ENCODE results near the gene CLPSL2.

CLPSL2 gene

GRCh38 chr6:35781290-35781689, 4.9 kb downstream of the CLPSL2 start:
- no peak for TF ChIP-seq PAX5 (IDR thresholded peaks at IDR 0.05; ENCODE audit: insufficient read depth, low read length, severe bottlenecking)
- FAIRE-seq, result no peak
- no peak for DNase-seq (ENCODE audit: insufficient read length, low spot score)

- no peak for FAIRE-seq
- TF ChIP-seq POU2F2 (IDR thresholded peaks at IDR 0.05; ENCODE audit: low read depth, low read length), result no peak
- no peak for DNase-seq (ENCODE audit: insufficient read length, low spot score)
Measured at GRCh38 chr6:35782424-35782823, 6.0 kb downstream of the CLPSL2 start.

- DNase-seq (ENCODE audit: insufficient read length, low spot score) (no peak), FAIRE-seq (no peak)
- no peak for TF ChIP-seq POLR2AphosphoS5 (IDR thresholded peaks at IDR 0.05; ENCODE audit: low read depth, low read length)
- no peak for TF ChIP-seq TAF1 (IDR thresholded peaks at IDR 0.05; ENCODE audit: low read depth, low read length)
- no peak for TF ChIP-seq POLR2A (IDR thresholded peaks at IDR 0.05; ENCODE audit: low read depth, low read length)
- TF ChIP-seq POU2F2 (IDR thresholded peaks at IDR 0.05; ENCODE audit: low read depth, low read length), result no peak
- TF ChIP-seq SPI1 (IDR thresholded peaks at IDR 0.05; ENCODE audit: low read depth, low read length), result no peak
- TF ChIP-seq PAX5 (IDR thresholded peaks at IDR 0.05; ENCODE audit: insufficient read depth, low read length, severe bottlenecking), result no peak
Measured at GRCh38 chr6:35784200-35784599, 7.8 kb downstream of the CLPSL2 start.

- no peak for TF ChIP-seq POLR2A (IDR thresholded peaks at IDR 0.05; ENCODE audit: low read depth, low read length)
- TF ChIP-seq POLR2AphosphoS5 (IDR thresholded peaks at IDR 0.05; ENCODE audit: low read depth, low read length), result no peak
- no peak for TF ChIP-seq PAX5 (IDR thresholded peaks at IDR 0.05; ENCODE audit: insufficient read depth, low read length, severe bottlenecking)
- no peak for TF ChIP-seq POU2F2 (IDR thresholded peaks at IDR 0.05; ENCODE audit: low read depth, low read length)
- no peak for TF ChIP-seq TAF1 (IDR thresholded peaks at IDR 0.05; ENCODE audit: low read depth, low read length)
- no peak for TF ChIP-seq SPI1 (IDR thresholded peaks at IDR 0.05; ENCODE audit: low read depth, low read length)
- FAIRE-seq, result no peak
- no peak for DNase-seq (ENCODE audit: insufficient read length, low spot score)
Measured at GRCh38 chr6:35786272-35786671, 9.9 kb downstream of the CLPSL2 start.

- TF ChIP-seq PAX5 (IDR thresholded peaks at IDR 0.05; ENCODE audit: insufficient read depth, low read length, severe bottlenecking), result no peak
- TF ChIP-seq POLR2A (IDR thresholded peaks at IDR 0.05; ENCODE audit: low read depth, low read length), result no peak
- no peak for TF ChIP-seq POU2F2 (IDR thresholded peaks at IDR 0.05; ENCODE audit: low read depth, low read length)
- TF ChIP-seq POLR2AphosphoS5 (IDR thresholded peaks at IDR 0.05; ENCODE audit: low read depth, low read length), result no peak
- TF ChIP-seq TAF1 (IDR thresholded peaks at IDR 0.05; ENCODE audit: low read depth, low read length), result no peak
- no peak for TF ChIP-seq SPI1 (IDR thresholded peaks at IDR 0.05; ENCODE audit: low read depth, low read length)
- no peak for DNase-seq (ENCODE audit: insufficient read length, low spot score)
- FAIRE-seq, result no peak
Measured at GRCh38 chr6:35786810-35787209, 10.4 kb downstream of the CLPSL2 start.

- TF ChIP-seq SPI1 (IDR thresholded peaks at IDR 0.05; ENCODE audit: low read depth, low read length) (no peak), TAF1 (IDR thresholded peaks at IDR 0.05; ENCODE audit: low read depth, low read length) (no peak), POLR2A (IDR thresholded peaks at IDR 0.05; ENCODE audit: low read depth, low read length) (no peak), POU2F2 (IDR thresholded peaks at IDR 0.05; ENCODE audit: low read depth, low read length) (no peak), PAX5 (IDR thresholded peaks at IDR 0.05; ENCODE audit: insufficient read depth, low read length, severe bottlenecking) (no peak), POLR2AphosphoS5 (IDR thresholded peaks at IDR 0.05; ENCODE audit: low read depth, low read length) (no peak)
- no peak for FAIRE-seq
- no peak for DNase-seq (ENCODE audit: insufficient read length, low spot score)
Measured at GRCh38 chr6:35787266-35788218, 11.1 kb downstream of the CLPSL2 start.

- FAIRE-seq (no peak), DNase-seq (ENCODE audit: insufficient read length, low spot score) (no peak)
Measured at GRCh38 chr6:35788423-35788982, 12.1 kb downstream of the CLPSL2 start.

GRCh38 chr6:35790683-35791082, 14.3 kb downstream of the CLPSL2 start:
- DNase-seq (ENCODE audit: insufficient read length, low spot score) (no peak), FAIRE-seq (no peak)
- TF ChIP-seq POLR2AphosphoS5 (IDR thresholded peaks at IDR 0.05; ENCODE audit: low read depth, low read length) (no peak), POLR2A (IDR thresholded peaks at IDR 0.05; ENCODE audit: low read depth, low read length) (no peak), SPI1 (IDR thresholded peaks at IDR 0.05; ENCODE audit: low read depth, low read length) (no peak)

More at GRCh38 chr6:35788423-35788982, 12.1 kb downstream of the CLPSL2 start:
- no peak for TF ChIP-seq PAX5 (IDR thresholded peaks at IDR 0.05; ENCODE audit: insufficient read depth, low read length, severe bottlenecking)
- TF ChIP-seq SPI1 (IDR thresholded peaks at IDR 0.05; ENCODE audit: low read depth, low read length), result no peak
- no peak for TF ChIP-seq POLR2AphosphoS5 (IDR thresholded peaks at IDR 0.05; ENCODE audit: low read depth, low read length)
- no peak for TF ChIP-seq TAF1 (IDR thresholded peaks at IDR 0.05; ENCODE audit: low read depth, low read length)
- TF ChIP-seq POLR2A (IDR thresholded peaks at IDR 0.05; ENCODE audit: low read depth, low read length), result no peak
- no peak for TF ChIP-seq POU2F2 (IDR thresholded peaks at IDR 0.05; ENCODE audit: low read depth, low read length)

- FAIRE-seq (no peak), DNase-seq (ENCODE audit: insufficient read length, low spot score) (no peak)
- TF ChIP-seq PAX5 (IDR thresholded peaks at IDR 0.05; ENCODE audit: insufficient read depth, low read length, severe bottlenecking), result no peak
- TF ChIP-seq POLR2AphosphoS5 (IDR thresholded peaks at IDR 0.05; ENCODE audit: low read depth, low read length), result no peak
- TF ChIP-seq TAF1 (IDR thresholded peaks at IDR 0.05; ENCODE audit: low read depth, low read length), result no peak
- TF ChIP-seq SPI1 (IDR thresholded peaks at IDR 0.05; ENCODE audit: low read depth, low read length), result no peak
- TF ChIP-seq POLR2A (IDR thresholded peaks at IDR 0.05; ENCODE audit: low read depth, low read length), result no peak
- no peak for TF ChIP-seq POU2F2 (IDR thresholded peaks at IDR 0.05; ENCODE audit: low read depth, low read length)
Measured at GRCh38 chr6:35794536-35795452, 18.4 kb downstream of the CLPSL2 start.

Measured in GM12891 (cell line).